ENCODE data around the gene RNPEP. TPM values are rescaled to one million over a fixed set of nuclear protein-coding genes. Genes with fewer than 3 reads are reported as not detected.

RNPEP gene
- total and polyA plus RNA-seq, 2 of the 13 experiments (the other 11 are each of a cell fraction or from before 2014, with no cell fraction given): 20.6 to 38.4 TPM

GRCh38 chr1:201941420-201942128 is 40.9 kb upstream of the RNPEP start (continued):
- TF ChIP-seq, protein P1, sequence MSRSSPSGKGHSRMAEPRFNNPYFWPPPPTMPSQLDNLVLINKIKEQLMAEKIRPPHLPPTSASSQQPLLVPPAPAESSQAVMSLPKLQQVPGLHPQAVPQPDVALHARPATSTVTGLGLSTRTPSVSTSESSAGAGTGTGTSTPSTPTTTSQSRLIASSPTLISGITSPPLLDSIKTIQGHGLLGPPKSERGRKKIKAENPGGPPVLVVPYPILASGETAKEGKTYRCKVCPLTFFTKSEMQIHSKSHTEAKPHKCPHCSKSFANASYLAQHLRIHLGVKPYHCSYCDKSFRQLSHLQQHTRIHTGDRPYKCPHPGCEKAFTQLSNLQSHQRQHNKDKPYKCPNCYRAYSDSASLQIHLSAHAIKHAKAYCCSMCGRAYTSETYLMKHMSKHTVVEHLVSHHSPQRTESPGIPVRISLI (CRISPR knock-in tag; IDR thresholded peaks at IDR 0.05; ENCODE audit: borderline replicate concordance): no peak
- no peak for TF ChIP-seq ZNF253 (CRISPR knock-in tag; IDR thresholded peaks at IDR 0.05; ENCODE audit: borderline replicate concordance)
- TF ChIP-seq ZGPAT (CRISPR knock-in tag; IDR thresholded peaks at IDR 0.05): peak; percentile 30; the same call in 1 of the 2 replicates
- no peak for TF ChIP-seq ZNF749 (CRISPR knock-in tag; IDR thresholded peaks at IDR 0.05; ENCODE audit: borderline replicate concordance)
- no peak for TF ChIP-seq MYNN (CRISPR knock-in tag; IDR thresholded peaks at IDR 0.05; ENCODE audit: low read depth)
- no peak for TF ChIP-seq SRSF9 (IDR thresholded peaks at IDR 0.05; ENCODE audit: borderline replicate concordance, insufficient read depth, low read depth, low read length, poor library complexity, severe bottlenecking)
- no peak for TF ChIP-seq AGO1 (IDR thresholded peaks at IDR 0.05; ENCODE audit: low read depth, low read length, poor library complexity, severe bottlenecking)
- 0 out of 2 replicates have a peak, but pooled peaks have one; percentile 20 for TF ChIP-seq SIX1 (CRISPR knock-in tag; IDR thresholded peaks at IDR 0.05; ENCODE audit: borderline replicate concordance)
- TF ChIP-seq ZNF580 (CRISPR knock-in tag; IDR thresholded peaks at IDR 0.05; ENCODE audit: borderline replicate concordance, low read depth): no peak
- no peak for TF ChIP-seq RERE (CRISPR knock-in tag; IDR thresholded peaks at IDR 0.05; ENCODE audit: low read depth)
- no peak for TF ChIP-seq SP1 (IDR thresholded peaks at IDR 0.05)
- no peak for TF ChIP-seq SP1 (CRISPR knock-in tag; IDR thresholded peaks at IDR 0.05)
- peak; percentile 68 for TF ChIP-seq PHF8 (CRISPR knock-in tag; IDR thresholded peaks at IDR 0.05)
- TF ChIP-seq, protein P2, sequence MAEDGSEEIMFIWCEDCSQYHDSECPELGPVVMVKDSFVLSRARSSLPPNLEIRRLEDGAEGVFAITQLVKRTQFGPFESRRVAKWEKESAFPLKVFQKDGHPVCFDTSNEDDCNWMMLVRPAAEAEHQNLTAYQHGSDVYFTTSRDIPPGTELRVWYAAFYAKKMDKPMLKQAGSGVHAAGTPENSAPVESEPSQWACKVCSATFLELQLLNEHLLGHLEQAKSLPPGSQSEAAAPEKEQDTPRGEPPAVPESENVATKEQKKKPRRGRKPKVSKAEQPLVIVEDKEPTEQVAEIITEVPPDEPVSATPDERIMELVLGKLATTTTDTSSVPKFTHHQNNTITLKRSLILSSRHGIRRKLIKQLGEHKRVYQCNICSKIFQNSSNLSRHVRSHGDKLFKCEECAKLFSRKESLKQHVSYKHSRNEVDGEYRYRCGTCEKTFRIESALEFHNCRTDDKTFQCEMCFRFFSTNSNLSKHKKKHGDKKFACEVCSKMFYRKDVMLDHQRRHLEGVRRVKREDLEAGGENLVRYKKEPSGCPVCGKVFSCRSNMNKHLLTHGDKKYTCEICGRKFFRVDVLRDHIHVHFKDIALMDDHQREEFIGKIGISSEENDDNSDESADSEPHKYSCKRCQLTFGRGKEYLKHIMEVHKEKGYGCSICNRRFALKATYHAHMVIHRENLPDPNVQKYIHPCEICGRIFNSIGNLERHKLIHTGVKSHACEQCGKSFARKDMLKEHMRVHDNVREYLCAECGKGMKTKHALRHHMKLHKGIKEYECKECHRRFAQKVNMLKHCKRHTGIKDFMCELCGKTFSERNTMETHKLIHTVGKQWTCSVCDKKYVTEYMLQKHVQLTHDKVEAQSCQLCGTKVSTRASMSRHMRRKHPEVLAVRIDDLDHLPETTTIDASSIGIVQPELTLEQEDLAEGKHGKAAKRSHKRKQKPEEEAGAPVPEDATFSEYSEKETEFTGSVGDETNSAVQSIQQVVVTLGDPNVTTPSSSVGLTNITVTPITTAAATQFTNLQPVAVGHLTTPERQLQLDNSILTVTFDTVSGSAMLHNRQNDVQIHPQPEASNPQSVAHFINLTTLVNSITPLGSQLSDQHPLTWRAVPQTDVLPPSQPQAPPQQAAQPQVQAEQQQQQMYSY (CRISPR knock-in tag; IDR thresholded peaks at IDR 0.05): no peak
- TF ChIP-seq NCOA1 (CRISPR knock-in tag; IDR thresholded peaks at IDR 0.05): no peak
- TF ChIP-seq HMG20A (CRISPR knock-in tag; IDR thresholded peaks at IDR 0.05; ENCODE audit: borderline replicate concordance): no peak

All from HepG2 (cell line).